ENCODE results near the gene RPL10A.

Gene RPL10A

DNA sequence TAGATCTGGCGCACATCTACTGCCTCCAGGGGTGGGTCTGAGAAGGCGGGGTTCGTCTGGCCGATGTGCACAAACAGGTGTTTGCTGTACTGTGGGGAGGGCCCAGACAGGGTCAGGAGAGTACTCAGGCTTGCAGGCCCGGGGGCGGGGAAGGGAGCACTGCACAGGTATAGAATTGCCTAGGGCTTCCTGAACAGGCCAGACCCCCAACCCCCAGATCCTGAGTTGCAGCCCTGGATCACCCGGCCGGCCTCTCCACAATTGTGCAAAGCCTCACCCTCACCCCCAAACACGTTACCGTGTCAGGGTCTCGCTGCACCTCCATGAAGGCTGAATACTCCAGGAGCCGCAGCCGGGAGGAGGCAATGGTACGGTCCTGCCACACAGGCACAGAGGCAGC lies 7.8 kb downstream of the RPL10A start:
- DNase-seq: no peak

DNA sequence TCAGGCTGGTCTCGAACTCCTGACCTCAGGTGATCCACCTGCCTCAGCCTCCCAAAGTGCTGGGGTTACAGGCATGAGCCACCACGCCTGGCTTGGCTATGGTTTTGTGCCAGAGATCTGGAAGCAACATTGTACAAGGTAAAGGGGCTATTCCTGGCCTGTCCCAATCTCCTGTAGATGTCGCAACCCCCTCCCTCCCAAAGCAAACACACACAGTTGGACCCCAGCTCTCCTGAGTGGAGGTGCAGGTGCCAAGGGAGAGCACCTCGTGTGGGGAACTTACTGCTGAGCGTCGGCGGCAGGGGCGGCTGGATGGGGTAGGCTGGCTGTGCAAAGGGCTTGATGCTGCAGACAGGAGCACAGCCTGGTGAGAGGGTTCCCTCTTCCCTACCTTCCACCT lies 8.8 kb downstream of the RPL10A start:
- no peak for DNase-seq

DNA sequence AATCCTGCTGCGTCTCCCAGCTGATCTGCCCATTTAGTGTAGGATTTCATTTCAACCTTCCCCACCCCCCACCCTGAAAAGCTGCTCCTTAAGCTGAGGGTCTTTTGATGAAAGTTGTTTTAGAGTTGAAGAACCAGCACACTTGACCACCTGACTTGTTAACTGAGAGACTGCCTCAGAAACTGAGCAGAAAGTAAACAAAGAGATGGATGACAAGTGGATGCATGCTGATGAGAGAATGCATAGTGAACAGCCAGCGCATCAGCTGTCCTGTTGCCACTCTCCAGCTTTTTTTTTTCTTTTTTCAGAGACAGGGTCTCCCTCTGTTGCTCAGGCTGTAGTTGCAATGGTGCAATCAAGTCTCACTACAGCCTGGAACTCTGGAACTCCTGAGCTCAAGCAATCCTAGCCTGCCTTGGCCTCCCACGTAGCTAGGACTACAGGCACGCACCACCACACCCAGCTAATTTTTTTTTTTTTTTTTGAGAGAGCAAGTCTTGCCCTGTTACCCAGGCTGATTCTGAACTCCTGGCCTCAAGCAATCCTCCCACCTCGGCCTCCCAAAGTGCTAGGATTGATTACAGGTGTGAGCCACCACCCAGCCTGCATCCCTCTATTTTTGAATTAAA lies 9.5 kb downstream of the RPL10A start:
- DNase-seq: peak in 1 of 2 experiments; percentile 24

DNA sequence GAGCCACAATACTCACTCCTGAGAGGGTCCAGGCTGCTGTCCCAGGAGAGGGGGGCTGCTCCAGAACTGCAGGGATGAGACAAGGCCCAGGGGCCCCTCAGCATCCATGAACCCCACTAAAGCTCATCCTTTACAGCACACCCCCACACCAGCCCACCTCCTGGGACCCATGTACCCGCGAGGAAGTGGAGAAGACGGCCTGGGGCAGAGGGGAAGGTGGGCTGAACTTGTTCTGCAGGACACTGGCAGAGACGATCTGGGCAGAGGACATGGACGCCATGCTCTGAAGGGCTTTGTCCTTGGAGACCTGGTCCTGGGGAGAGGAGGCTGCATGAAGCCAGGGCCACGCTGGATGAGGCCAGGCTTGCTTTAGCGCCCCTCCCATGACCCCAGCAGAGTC lies 10.1 kb downstream of the RPL10A start:
- DNase-seq: no peak

DNA sequence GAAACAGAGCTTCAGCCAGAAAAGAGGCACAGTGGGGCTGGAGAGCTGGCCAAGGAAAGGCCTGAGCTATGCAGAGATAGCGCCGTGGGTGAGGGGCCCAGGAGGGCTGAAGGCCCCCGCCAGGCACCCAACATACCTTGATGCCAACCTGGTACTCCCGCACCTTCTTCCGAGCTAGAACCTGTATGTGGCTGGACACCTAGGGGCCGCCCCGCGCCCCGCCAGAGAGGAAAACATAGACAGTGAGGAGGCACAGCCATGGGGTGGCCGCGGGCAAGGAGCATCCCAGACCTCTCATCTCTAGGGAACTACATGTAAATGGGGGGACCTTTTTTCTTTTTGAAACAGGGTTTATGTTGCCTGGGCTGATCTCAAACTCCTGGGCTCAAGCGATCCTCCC lies 12.0 kb downstream of the RPL10A start:
- DNase-seq: no peak

DNA sequence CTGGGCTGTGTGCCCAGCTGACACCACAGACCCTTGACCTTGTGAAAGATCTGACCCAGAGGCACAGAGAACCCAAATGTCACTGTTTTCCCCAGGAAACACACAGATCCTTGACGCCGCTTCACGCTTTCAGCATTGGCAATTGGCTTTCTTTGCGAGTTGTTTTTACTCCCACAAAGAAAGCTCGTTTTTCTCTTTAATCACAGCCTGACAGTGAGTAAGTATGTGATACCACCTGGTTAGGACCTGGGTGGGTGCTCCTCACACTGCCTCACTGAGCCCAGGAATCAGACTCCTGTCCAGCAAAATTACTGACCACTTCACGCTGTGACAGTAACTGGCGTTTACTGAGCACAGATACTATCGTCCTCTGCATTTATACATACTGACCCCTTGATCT lies 13.0 kb downstream of the RPL10A start:
- no peak for DNase-seq

DNA sequence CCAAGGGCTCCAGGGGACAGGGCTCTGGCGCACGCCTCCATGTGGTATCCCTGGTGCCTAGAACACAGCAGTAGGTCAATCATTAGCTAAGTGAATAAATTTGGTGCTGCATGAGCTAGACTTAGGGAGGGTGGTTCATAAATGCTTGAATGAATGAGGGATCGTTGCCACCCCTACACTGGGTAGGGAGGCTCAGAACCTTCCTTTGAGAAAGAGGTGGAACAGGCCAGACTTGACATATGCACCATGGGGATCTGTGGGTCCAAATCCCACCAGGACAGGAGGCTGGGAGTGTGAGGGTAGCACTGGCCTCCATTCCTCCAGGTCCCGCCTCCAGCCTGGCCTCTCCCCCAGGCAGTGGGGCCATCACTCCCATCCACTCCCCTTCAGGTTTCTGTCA lies 14.9 kb downstream of the RPL10A start:
- DNase-seq: no peak

DNA sequence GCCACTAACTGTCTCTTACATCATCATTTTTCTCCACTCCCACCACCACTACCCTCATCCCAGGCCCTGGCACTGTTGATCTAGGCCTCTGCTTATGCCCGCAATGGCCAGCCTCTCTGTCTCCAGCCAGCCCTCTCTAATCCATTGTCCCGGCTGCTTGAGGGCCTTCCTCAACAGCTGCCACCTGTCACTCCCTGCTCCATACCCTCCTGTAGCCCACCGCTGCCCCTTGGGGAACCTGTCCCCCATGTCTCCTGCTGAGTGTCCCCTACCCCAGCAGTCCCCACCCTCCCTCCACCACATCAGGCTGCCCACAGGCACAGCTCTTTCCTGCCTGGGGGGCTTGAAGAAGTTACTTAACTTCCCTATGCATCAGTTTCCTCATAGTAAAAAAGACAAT lies 15.3 kb downstream of the RPL10A start:
- no peak for DNase-seq

DNA sequence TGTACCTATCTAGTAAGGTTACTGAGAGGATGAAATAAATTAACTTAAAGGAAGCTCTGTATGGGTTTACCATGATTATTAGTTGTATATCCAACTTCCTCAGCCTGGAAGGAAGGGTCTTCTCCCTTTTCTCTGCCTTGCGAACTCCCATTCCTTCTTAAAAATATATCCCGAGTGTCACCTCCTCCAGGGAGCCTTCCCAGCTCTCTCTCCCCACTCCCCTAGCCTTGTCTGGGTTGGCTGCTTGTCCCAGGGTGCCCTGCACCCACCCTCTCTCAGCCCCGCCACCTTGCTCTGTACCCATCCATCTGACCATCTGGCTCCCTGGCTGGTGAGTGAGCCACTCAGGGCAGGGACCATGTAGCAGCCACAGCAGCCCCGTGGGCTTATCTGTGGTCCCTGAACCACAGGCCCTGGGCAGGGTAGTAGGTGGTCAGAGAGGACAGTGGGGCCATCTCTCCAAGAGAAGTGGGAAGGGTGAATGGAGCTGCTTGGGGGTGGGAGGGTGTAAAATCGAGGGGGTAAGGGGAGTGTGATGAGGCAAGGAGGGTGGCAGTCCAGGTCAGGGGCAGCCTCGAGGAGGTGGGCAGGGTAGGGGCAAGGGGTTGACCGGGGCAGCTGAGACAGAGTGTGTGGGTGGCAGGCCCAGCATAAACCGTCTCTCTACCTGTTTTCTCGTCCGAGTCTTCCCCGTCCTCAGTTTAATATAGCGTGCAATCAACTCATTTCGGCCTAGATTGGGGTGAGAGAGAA lies 15.9 kb downstream of the RPL10A start:
- no peak for DNase-seq

DNA sequence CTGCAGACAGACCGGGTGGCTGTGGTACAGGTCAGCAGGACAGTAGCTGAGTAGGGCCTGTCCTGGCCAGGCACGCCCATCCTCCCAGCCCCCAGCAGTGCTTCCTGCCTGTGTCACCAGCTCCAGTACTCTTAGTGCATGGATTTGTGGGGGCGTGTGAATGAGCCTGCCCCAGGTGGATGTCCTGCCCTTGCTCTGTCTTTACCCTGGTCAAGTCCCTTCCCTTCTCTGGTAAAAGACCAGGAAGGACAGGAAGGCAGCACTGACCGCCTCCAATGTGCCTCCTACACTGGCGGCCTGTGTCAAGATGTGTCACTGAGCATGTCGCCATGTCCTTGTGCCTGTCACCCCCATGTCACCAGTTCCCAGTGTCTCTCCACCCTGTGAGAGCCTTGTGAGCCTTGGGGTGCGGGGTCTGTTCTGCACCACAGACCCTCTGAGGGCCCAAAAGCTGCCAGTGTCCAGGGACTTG lies 16.8 kb downstream of the RPL10A start:
- no peak for DNase-seq

DNA sequence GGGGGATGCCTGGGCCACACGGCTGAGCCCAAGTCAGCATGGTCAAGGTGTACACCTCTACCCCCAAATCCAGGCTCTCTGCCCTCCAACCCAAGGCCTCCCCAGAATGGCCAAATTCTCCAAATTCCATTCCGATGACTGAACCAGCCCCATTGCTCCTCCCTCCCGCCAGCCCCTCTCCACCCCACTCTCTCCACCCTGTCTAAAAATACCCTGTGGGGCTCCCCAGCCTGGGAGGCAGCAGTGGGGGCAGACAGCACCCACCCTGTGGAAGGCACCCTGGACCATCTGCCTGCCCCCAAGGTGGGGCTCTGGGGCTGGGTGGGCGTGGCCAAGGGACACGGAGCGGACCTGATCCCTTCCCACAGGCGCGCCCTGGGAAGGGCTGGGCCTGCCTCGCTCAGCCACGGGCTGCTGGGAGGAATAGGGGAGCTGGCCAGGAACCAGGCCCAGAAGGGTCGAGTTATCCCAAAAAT lies 17.2 kb downstream of the RPL10A start:
- DNase-seq: peak; percentile 41 to 77

DNA sequence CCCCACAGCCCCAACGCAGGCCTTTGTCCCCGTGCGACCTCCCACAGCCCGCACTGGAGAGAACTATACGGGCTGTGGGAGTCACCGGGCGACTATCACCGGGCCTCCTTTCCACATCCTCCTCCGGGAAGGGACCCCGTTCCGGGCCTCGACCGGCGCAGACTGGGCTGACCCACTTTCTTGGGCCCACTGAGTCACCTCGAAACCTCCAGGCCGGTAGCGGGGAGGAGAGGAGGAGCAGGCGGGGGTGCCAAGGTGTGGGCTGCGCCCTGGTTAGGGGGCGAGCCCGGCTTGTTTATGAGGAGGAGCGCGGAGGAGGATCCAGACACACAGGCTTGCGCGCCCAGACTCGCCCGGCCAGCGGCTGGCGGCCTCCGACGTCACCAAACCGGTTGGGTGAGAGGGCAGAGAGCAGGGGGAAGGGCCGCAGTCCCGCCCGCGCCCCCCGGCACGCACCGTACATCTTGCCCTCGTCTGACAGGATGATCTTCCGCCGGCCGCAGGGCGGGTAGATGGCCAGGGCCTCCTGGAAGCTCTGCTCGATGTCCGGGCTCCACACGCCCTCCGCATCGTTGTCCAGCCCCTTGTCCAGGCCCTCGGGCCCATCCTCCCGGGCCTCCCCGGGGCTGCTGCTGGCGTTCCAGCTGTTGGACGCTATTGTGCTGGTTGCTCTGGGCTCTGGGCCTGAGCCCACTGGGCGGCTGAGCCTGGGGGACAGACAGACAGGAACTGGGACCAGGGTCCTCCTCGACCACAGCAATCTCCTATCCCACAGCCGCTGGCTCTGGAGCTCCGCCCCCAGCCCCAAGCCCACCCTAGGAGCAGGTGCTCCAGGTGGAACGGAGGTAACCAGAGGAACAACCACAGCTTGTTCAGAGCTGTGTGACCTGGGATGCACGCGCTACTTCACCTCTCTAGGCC lies 18.1 kb downstream of the RPL10A start:
- peak; percentile 75 to 96 for DNase-seq

DNA sequence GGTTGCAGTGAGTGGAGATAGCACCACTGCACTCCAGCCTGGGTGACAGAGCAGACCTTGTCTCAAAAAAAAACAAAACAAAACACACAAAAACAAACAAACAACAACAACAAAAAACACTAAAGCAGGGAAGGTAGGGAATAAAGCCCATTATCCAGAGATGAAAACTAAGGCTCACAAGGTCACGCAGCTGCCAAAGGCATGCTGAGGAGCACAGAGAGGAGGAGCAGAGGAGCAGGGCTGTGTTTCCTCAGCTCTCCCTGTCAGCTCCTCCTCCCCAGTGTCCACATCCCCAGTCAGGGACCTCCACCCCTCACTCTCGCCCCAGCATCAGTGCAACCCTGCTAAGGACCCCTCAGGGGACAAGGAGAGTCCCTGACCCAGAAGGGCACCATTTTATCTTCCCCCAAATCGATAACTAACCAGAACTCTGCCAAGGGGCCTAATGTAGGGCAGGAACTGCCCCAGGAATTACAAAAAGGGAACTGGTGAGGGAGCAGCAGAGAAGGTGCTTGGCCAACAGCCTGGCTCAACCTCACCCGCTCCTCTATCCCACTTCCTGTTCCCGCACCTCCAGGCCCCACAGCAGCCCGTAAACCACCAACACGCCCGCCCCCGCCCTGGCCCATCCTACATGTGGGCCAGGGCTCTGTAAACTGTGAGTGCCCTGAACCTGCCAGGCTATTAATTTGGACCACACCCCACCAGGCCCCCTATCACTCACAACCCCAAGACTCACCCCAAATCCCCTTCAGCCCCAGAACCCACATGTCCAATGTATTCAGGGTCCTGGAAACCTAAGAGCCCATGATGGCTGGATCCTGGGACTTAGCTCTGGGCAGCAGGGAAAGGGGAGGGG lies 19.7 kb downstream of the RPL10A start:
- peak in 1 of 2 experiments; percentile 67 for DNase-seq

DNA sequence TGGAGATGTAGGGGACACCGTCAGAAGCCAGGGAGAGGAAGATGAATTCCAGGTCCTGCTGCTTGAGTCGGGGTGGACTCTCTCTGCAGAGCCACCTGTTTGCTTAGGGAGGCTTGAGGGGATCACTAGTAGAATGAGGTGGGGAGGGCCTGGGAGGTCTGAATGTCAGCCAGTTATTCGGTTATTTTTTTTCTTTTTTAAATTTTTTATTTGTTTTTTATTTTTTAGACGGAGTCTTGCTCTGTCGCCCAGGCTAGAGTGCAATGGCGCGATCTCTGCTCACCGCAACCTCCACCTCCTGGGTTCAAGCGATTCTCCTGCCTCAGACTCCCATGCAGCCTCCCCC lies 20.3 kb downstream of the RPL10A start:
- no peak for DNase-seq

DNA sequence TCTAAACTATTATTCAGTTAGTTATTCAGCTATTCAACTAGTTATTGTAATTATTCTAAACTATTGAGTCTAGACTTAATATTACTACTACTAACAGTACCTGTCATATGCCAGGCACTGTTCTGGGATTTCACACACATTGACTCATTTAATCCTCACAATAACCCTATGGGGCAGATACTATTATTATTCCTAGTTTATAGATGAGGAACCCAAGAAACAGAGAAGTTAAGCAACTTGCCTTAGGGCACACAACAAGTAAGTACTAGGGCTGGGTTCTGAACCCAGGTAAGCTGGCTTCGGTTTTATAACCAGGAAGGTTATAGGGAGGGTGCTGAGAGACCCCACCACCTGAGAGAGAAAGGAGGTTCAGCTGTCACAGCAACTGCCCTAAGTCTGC lies 20.9 kb downstream of the RPL10A start:
- no peak for DNase-seq

DNA sequence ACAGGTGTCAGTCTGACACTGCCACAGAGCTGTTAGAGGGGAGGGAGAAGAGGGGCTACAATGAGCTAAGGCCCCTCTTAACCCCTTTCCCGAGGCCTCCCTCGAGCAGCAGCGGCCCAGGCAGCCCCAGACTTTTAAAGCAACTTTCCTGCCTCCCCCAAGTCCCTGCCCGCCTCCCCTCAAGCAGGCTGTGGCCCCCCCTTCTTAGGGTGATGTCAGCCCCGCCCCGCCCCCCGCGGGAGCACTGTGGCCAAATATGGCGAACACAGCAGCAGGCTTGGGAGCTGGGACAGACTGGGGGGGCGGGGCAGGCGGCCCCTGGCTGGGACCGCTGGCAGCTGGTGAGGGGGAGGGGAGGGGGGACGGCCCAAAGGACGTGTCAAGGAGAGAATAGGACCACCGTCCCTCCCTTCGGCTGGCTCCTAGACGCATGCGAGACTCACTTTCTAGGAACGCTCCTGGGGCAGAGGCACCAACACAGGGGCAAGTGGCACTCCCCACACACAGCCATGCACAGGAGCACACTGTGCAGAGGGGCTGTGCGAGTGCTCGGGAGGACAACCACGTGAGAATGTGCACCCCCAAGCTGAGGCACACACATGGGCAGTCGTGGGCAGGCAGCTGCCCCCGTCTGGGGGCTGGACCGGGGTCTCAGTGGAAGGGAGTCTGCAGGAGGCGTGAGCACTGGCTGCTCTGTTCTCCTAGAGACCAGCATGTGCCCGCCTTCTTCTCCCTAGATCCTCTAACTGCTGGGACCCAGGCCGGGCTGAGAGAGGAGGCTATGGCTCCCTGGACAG lies 22.0 kb downstream of the RPL10A start:
- peak in 1 of 2 experiments; percentile 66 for DNase-seq

DNA sequence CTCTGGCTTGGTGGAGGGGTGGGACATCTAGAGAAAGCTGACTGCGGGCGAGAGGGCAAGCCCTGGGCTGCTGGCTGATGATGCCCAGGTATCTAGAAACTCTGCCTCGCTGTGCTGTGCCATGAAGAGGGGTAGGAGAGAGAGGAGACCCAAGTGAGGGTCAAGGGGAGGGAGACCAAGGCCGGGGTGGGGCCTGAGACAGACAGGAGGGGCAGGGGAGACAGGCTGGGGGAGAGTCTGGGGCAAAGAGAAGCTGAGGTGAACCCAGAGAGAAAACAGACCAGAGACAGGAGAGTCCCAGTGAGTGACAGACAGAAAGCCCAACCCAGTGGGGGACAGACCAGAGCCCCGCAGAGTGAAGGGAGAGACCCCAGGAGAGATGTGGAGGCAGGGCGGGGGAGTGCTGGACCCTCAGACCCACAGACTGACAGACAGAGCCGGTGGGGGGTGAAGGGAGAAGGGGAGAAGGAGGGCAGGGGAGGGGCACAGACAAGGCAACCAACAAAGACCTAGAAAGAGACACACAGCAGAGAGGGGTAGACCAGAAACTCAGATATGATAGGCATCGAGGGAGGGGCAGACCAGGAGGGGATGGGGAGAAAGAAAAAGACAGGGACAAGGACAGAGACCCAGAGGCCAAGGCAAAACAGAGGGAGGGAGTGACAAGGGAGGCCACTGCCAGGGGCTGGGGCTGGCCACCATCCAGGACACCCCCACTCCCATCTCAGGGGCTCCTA lies 22.8 kb downstream of the RPL10A start:
- no peak for DNase-seq

DNA sequence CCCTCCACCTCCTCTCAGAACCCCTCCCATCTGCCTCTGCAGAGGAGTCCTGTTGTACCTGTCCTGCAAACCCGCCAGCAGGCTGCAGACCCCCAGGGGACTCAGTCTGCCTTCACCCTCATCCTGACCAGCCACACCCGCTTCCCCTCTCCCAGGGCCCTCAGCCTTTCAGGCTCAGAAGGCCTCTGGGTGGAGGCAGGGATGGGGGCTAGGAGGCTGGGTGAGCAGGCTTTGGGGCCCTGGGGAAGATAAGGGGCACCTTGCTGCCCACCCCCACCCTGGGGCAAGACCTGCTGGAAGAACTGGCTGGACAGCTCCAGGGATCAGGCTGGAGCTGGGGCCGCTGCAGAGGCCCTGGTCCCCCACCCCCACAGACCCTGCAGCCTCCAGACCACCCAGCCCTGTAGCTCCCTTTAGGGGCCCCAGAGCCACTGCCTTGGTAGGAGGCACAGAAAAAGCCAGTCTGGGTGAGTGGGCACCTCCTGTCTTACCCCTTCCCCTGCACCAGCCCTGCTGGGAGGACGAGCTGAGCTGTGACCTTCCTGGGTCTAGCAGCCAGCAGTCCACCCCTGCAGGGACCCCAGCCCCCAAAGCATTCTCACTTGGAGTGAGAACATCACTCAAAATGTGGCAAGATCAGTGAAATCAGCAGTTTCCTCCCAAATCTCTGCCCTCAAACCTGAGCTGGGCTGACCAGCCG lies 23.5 kb downstream of the RPL10A start:
- DNase-seq: peak in 1 of 2 experiments; percentile 32

DNA sequence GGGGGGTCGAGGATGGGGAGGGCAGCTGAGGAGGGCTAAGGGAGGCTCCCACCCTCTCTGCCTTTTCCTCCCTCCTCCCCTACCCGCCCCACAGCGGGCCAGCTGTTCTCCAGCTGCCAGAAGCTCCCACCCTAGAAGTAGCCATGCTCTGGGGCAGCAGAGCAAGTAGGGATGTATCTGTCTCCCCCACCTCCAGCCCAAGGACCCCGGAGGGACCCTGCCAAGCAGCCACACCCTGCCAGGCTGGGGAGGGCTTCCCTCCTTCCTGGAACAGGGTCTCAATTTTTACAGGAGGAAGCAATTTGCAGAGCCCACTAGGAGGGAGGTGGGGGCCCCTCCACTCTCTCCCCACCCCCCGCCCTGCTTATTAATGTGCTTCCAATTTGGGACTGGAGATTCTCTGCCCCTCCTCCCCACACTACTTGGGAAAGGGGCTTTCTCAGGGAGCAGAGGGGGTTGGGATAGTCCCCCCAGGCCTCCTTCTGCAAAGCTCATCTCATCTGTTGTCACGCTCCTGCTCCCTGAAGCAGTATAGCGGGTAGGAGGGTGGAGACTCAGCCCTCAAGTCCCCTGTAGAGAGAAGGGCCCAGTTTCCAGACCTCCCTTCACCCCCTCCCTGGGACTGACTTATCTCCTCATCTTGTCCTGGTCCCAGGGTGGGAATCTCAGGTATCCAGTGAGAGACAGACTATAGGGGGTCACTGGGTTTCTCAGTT lies 24.2 kb downstream of the RPL10A start:
- no peak for DNase-seq

DNA sequence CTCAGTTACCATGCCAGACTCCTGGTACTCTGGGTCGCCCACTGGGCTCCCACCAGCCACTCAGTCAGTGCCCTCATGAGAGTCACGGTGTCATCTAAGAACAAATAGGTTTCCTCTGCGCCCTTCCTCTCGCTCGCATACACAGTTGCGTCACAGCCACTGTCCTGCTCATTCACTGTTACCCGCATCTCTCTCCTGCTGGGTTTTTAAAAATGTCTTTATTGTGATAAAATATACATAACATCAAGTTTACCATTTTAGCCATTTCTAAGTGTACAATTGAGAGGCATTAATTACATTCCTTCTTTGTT lies 24.7 kb downstream of the RPL10A start:
- DNase-seq: no peak

Data from NCI-H526 (cell line).